Body of pancreas (tissue), 4 donors: Measurements from ENCODE around the gene PKP4.

Experiments used
- CTCF ChIP-seq, 7 experiments: fragments of 450-650 bp in 4 of 7; fragments of 200-600 bp in 3 of 7; sonication (generic) in 3 of 7; IDR thresholded peaks; one replicate each; pipeline ENCODE4 v1.5.1; 2016 to 2019; ENCODE audit warnings: antibody characterized with exemption in 7 of 7
- POLR2A ChIP-seq, 3 donors: fragments of 450-650 bp; IDR thresholded peaks; one replicate each; pipeline ENCODE4 v1.6.1; 2016; ENCODE audit warnings: antibody characterized with exemption in 3 of 3, mild to moderate bottlenecking in 2 of 3

- TF ChIP-seq CTCF (IDR thresholded peaks at IDR 0.05), result no peak
- no peak for TF ChIP-seq POLR2A (IDR thresholded peaks at IDR 0.05)
These were observed 103.5 kb downstream of the PKP4 start for GRCh38 chr2:158560259-158560658.
